H9 (cell line): ENCODE data around the gene ADAMTSL3. TPM values are rescaled to one million over a fixed set of nuclear protein-coding genes. Genes with fewer than 3 reads are reported as not detected.
"Not testable (repeated sequence)": the region's sequence is repeated elsewhere in the genome, so short reads cannot be mapped to it uniquely, and the experiment has no call there.

Source experiments
- DNase-seq: peaks from one replicate; pipeline ENCODE4 v3.0.0-alpha.2; 2017
- H2AFZ ChIP-seq: one replicate; pipeline ENCODE4 v1.6.1; 2013; ENCODE audit warnings: mild to moderate bottlenecking, low read length, control low read depth, moderate library complexity
- H2AK5ac ChIP-seq: 2 replicates; pipeline ENCODE4 v1.6.1; 2013; ENCODE audit warnings: low read length, control low read depth, mixed read lengths; ENCODE audit not compliant: insufficient read length
- H2BK120ac ChIP-seq: one replicate; pipeline ENCODE4 v1.6.1; 2013; ENCODE audit warnings: low read depth, mild to moderate bottlenecking, low read length, control low read depth, inconsistent platforms; ENCODE audit not compliant: poor library complexity, severe bottlenecking
- H2BK12ac ChIP-seq: 2 replicates; pipeline ENCODE4 v1.6.1; 2013; ENCODE audit warnings: low read length, control low read depth, mixed read lengths, low read depth; ENCODE audit not compliant: insufficient read length
- H2BK15ac ChIP-seq: 2 replicates; pipeline ENCODE4 v1.6.1; 2013; ENCODE audit warnings: low read depth, low read length, control low read depth
- H2BK20ac ChIP-seq: one replicate; pipeline ENCODE4 v1.6.1; 2013; ENCODE audit warnings: low read depth, mild to moderate bottlenecking, low read length, control low read depth, inconsistent platforms; ENCODE audit not compliant: poor library complexity, severe bottlenecking
- H2BK5ac ChIP-seq: 2 replicates; pipeline ENCODE4 v1.6.1; 2013; ENCODE audit warnings: low read length, control low read depth, mixed read lengths; ENCODE audit not compliant: insufficient read length
- H3K14ac ChIP-seq: 2 replicates; pipeline ENCODE4 v1.6.1; 2013; ENCODE audit warnings: low read length, control low read depth; ENCODE audit not compliant: insufficient read depth
- H3K18ac ChIP-seq: 2 replicates; pipeline ENCODE4 v1.6.1; 2013; ENCODE audit warnings: low read depth, mild to moderate bottlenecking, mixed read lengths, low read length, control low read depth; ENCODE audit not compliant: insufficient read length
- H3K23ac ChIP-seq: 2 replicates; pipeline ENCODE4 v1.6.1; 2013; ENCODE audit warnings: low read length, control low read depth, mixed read lengths, low read depth; ENCODE audit not compliant: insufficient read length
- H3K23me2 ChIP-seq: 2 replicates; pipeline ENCODE4 v1.6.1; 2013; ENCODE audit warnings: low read depth, mild to moderate bottlenecking, mixed read lengths, low read length, control low read depth; ENCODE audit not compliant: insufficient read length, poor library complexity, severe bottlenecking
- H3K27ac ChIP-seq: 2 replicates; pipeline ENCODE4 v1.5.1; 2013; ENCODE audit warnings: low read length, control low read depth, mixed read lengths, low read depth; ENCODE audit not compliant: insufficient read length
- H3K27me3 ChIP-seq: 2 replicates; pipeline ENCODE4 v1.6.1; 2013; ENCODE audit warnings: low read length, control low read depth, inconsistent platforms; ENCODE audit not compliant: insufficient read depth
- H3K4ac ChIP-seq: 2 replicates; pipeline ENCODE4 v1.6.1; 2013; ENCODE audit warnings: low read depth, mild to moderate bottlenecking, control low read depth, inconsistent platforms, low read length, moderate library complexity
- H3K4me1 ChIP-seq: 2 replicates; pipeline ENCODE4 v1.6.1; 2013; ENCODE audit warnings: low read length, control low read depth, inconsistent platforms; ENCODE audit not compliant: insufficient read depth
- H3K4me2 ChIP-seq: 2 replicates; pipeline ENCODE4 v1.6.1; 2013; ENCODE audit warnings: low read length, control low read depth, mixed read lengths; ENCODE audit not compliant: insufficient read length, insufficient read depth
- H3K56ac ChIP-seq: 2 replicates; pipeline ENCODE4 v1.6.1; 2013; ENCODE audit warnings: low read depth, mild to moderate bottlenecking, mixed read lengths, low read length, control low read depth; ENCODE audit not compliant: insufficient read length
- H3K79me1 ChIP-seq: 2 replicates; pipeline ENCODE4 v1.6.1; 2013; ENCODE audit warnings: low read depth, mild to moderate bottlenecking, moderate library complexity, low read length, control low read depth, inconsistent platforms; ENCODE audit not compliant: insufficient read depth, poor library complexity, severe bottlenecking
- H3K79me2 ChIP-seq: 2 replicates; pipeline ENCODE4 v1.6.1; 2013; ENCODE audit warnings: low read length, control low read depth, inconsistent platforms; ENCODE audit not compliant: insufficient read depth
- H3K9ac ChIP-seq: 2 replicates; pipeline ENCODE4 v1.6.1; 2013; ENCODE audit warnings: low read length, control low read depth, mixed read lengths; ENCODE audit not compliant: insufficient read length; ENCODE audit errors: extremely low read depth
- H3K9me3 ChIP-seq: one replicate; pipeline ENCODE4 v1.6.1; 2013; ENCODE audit warnings: low read depth, low read length, inconsistent platforms; ENCODE audit not compliant: control insufficient read depth
- H3T11ph ChIP-seq: one replicate; pipeline ENCODE4 v1.6.1; 2013; ENCODE audit warnings: mild to moderate bottlenecking, low read length, control low read depth, inconsistent platforms
- H4K20me1 ChIP-seq: one replicate; pipeline ENCODE4 v1.6.1; 2013; ENCODE audit not compliant: control insufficient read depth, insufficient read length, insufficient read depth
- H4K5ac ChIP-seq: 2 replicates; pipeline ENCODE4 v1.6.1; 2013; ENCODE audit warnings: low read depth, mild to moderate bottlenecking, mixed read lengths, low read length, control low read depth; ENCODE audit not compliant: insufficient read length
- H4K8ac ChIP-seq: replicated peaks from 2 replicates; pipeline ENCODE4 v1.6.1; 2013; ENCODE audit warnings: low read length, control low read depth, mixed read lengths, low read depth; ENCODE audit not compliant: insufficient read length
- H4K91ac ChIP-seq: 2 replicates; pipeline ENCODE4 v1.6.1; 2013; ENCODE audit warnings: low read depth, mild to moderate bottlenecking, moderate library complexity, mixed read lengths, low read length, control low read depth; ENCODE audit not compliant: insufficient read length
- H3K27ac Mint-ChIP-seq, 3 experiments: 2 replicates in 2 of 3; 3 replicates in 1 of 3; pipeline ENCODE4 v1.8.0; 2020 to 2021; ENCODE audit warnings: mixed read lengths in 3 of 3, mild to moderate bottlenecking in 1 of 3, moderate library complexity in 1 of 3
- H3K27me3 Mint-ChIP-seq: 2 replicates; pipeline ENCODE4 v1.8.0; 2021; ENCODE audit warnings: low read depth, mild to moderate bottlenecking, moderate library complexity, mixed read lengths
- H3K36me3 Mint-ChIP-seq, 3 experiments: 2 replicates in 2 of 3; 3 replicates in 1 of 3; pipeline ENCODE4 v1.8.0; 2020 to 2021; ENCODE audit warnings: low read depth in 3 of 3, mixed read lengths in 3 of 3; ENCODE audit not compliant: insufficient read depth in 1 of 3
- H3K4me1 Mint-ChIP-seq, 2 experiments: 2 replicates each; pipeline ENCODE4 v1.8.0; 2020; ENCODE audit warnings: mixed read lengths in 2 of 2
- H3K4me3 Mint-ChIP-seq, 2 experiments: 2 replicates in 1 of 2; 3 replicates in 1 of 2; pipeline ENCODE4 v1.8.0; 2020 to 2021; ENCODE audit warnings: mild to moderate bottlenecking in 2 of 2, mixed read lengths in 2 of 2, moderate library complexity in 1 of 2
- H3K9me3 Mint-ChIP-seq, 2 experiments: 2 replicates in 1 of 2; 3 replicates in 1 of 2; pipeline ENCODE4 v1.8.0; 2020; ENCODE audit warnings: mild to moderate bottlenecking in 2 of 2, mixed read lengths in 2 of 2, moderate library complexity in 1 of 2
- WGBS: extraction: QIAGEN DNeasy Blood & Tissue Kit; methylation state at CpG from one replicate; pipeline ENCODE4 v1.1.7; 2013; ENCODE audit warnings: missing lambda C conversion rate, low lambda C conversion rate, mixed read lengths; ENCODE audit not compliant: insufficient read length; ENCODE audit errors: extremely low coverage; 5-methylcytosine and 5-hydroxymethylcytosine counted together
- total RNA-seq: library from RNA; stranded (reverse); gene quantifications from 2 replicates; pipeline ENCODE4 v1.2.1, GENCODE V29; 2021
- TF ChIP-seq, protein P1 (sequence below): fragments of 200-600 bp; sonication (generic); conservative IDR thresholded peaks from 3 replicates; pipeline ENCODE4 v1.8.0; 2021; ENCODE audit warnings: antibody characterized with exemption, mild to moderate bottlenecking

The ADAMTSL3 gene
- total RNA-seq, 1 experiment from 2014 or later, result 0.39 TPM

DNA sequence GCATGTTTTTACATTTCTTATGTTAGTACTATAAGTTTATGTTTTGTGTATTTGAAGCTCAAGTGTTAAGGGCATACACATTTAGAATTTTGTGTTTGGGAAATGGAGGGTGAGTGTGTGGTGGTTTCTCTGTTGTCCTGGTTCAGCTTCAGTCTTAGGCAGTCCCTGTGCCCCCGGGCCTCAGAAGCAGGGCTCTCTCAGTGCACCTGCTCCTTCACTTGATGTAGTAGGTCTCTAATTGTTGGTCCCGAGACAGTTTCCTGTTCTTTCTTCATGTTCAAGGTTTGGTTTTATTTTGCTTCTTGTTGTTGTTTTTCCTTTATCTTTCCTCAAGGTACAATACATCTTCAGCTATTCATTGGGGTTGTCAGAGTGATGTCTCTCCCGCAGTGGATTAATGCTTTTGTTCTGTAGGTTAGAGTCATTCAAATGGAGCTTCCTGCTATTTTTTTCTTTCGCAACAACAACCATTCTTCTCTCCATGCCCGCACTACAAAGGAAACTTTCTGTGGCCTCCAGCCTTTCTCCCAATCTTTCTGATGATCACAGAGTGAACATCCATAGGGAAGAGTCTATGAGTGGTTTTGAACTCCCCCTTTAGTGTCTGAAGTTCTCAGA, 403.9 kb downstream of the ADAMTSL3 start:
- peaks cover 8 to 13% of the 10 kb centered on the region in 2 experiments; a peak in 4 of 5 replicates for H3K9me3 Mint-ChIP-seq
- Histone ChIP-seq H2BK12ac (no peak overlapping the region), H4K20me1 (no peaks in the 10 kb centered on the region), H3K4me2 (no peak overlapping the region), H3K56ac (no peak overlapping the region), H2AFZ (no peak overlapping the region), H2BK5ac (no peak overlapping the region), H3K27me3 (no peaks in the 10 kb centered on the region), H3K4me1 (no peaks in the 10 kb centered on the region), H2BK20ac (no peak overlapping the region), H2BK120ac (no peak overlapping the region), H4K8ac (no peak overlapping the region), H3K9ac (no peak overlapping the region), H3K14ac (no peak overlapping the region), H3K18ac (no peak overlapping the region), H3K79me1 (no peaks in the 10 kb centered on the region), H3K9me3 (no peaks in the 10 kb centered on the region), H3K23ac (no peak overlapping the region), H2AK5ac (no peak overlapping the region), H3K27ac (no peak overlapping the region), H3K23me2 (no peaks in the 10 kb centered on the region), H4K91ac (no peak overlapping the region), H4K5ac (no peak overlapping the region), H3T11ph (no peak overlapping the region), H3K79me2 (no peaks in the 10 kb centered on the region), H2BK15ac (no peak overlapping the region), H3K4ac (no peak overlapping the region)
- no peaks in the 10 kb centered on the region for H3K36me3 Mint-ChIP-seq
- H3K27ac Mint-ChIP-seq, result no peak overlapping the region
- TF ChIP-seq, protein P1, sequence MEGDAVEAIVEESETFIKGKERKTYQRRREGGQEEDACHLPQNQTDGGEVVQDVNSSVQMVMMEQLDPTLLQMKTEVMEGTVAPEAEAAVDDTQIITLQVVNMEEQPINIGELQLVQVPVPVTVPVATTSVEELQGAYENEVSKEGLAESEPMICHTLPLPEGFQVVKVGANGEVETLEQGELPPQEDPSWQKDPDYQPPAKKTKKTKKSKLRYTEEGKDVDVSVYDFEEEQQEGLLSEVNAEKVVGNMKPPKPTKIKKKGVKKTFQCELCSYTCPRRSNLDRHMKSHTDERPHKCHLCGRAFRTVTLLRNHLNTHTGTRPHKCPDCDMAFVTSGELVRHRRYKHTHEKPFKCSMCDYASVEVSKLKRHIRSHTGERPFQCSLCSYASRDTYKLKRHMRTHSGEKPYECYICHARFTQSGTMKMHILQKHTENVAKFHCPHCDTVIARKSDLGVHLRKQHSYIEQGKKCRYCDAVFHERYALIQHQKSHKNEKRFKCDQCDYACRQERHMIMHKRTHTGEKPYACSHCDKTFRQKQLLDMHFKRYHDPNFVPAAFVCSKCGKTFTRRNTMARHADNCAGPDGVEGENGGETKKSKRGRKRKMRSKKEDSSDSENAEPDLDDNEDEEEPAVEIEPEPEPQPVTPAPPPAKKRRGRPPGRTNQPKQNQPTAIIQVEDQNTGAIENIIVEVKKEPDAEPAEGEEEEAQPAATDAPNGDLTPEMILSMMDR, result no peak
- DNase-seq, result no peak
- no CpG with 5 or more reads among the region's 5 CpGs for WGBS
- peaks cover 57% of the 10 kb centered on the region for H3K27me3 Mint-ChIP-seq
- H3K4me1 Mint-ChIP-seq, result peaks cover 3 to 12% of the 10 kb centered on the region in 2 experiments; a peak in 3 of 4 replicates
- H3K4me3 Mint-ChIP-seq, result no peak overlapping the region; a peak in 1 of 5 replicates

DNA sequence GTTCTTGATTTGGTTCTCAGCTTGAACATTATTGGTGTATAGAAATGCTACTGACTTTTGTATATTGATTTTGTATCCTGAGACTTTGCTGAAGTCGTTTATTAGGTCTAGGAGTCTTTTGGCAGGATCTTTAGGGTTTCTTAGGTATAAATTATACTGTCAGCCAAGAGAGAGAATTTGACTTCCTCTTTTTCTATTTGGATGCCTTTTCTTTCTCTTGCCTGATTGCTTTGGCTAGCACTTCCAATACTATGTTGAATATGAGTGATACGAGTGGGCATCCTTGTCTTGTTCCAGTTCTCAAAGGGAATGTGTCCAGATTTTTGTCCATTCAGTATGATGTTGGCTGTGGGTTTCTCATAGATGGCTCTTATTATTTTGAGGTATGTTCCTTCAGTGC, 409.8 kb downstream of the ADAMTSL3 start:
- WGBS, result no CpG with 5 or more reads among the region's 2 CpGs
- not testable (repeated sequence) for H3K4me2 ChIP-seq, H3K27ac ChIP-seq, H3K79me1 ChIP-seq, H3K56ac ChIP-seq, H3T11ph ChIP-seq, H3K23ac ChIP-seq, H2BK120ac ChIP-seq, H2BK12ac ChIP-seq, H3K27me3 ChIP-seq, H2BK5ac ChIP-seq, H4K20me1 ChIP-seq, H3K4me1 Mint-ChIP-seq, H3K9me3 ChIP-seq, H2BK20ac ChIP-seq, H3K4ac ChIP-seq, H2AK5ac ChIP-seq, H2AFZ ChIP-seq, H4K91ac ChIP-seq, H3K27ac Mint-ChIP-seq, H3K14ac ChIP-seq, H3K79me2 ChIP-seq, DNase-seq, H3K23me2 ChIP-seq, H2BK15ac ChIP-seq, H4K8ac ChIP-seq, H4K5ac ChIP-seq, H3K18ac ChIP-seq, H3K4me3 Mint-ChIP-seq, H3K9ac ChIP-seq, H3K4me1 ChIP-seq
- Mint-ChIP-seq H3K36me3 (peaks cover 0 to 12% (median 4%) of the 10 kb centered on the region in 3 experiments; a peak in 3 of 7 replicates), H3K9me3 (peaks cover 13 to 19% of the 10 kb centered on the region in 2 experiments; a peak in 4 of 5 replicates), H3K27me3 (peaks cover 29% of the 10 kb centered on the region)
